Activated CD4-positive, alpha-beta memory T cell treated with anti-CD3 and anti-CD28 coated beads, Interleukin-2, amount 10 ng/mL, durations not matched to agents 7 days and 5 days (primary cell): ENCODE data around the gene CPZ. TPM values are rescaled to one million over a fixed set of nuclear protein-coding genes. Genes with fewer than 3 reads are reported as not detected.
A peak's percentile ranks its signal among the peaks of the same experiment; 100 is the strongest.

ENCODE experiments used
- CTCF ChIA-PET: fragments of 350-600 bp; sonication (Branson Sonifier 250); formaldehyde crosslinking; loops from one replicate; lab custom pipeline; 2021; ENCODE audit warnings: antibody characterized with exemption, inconsistent platforms; lab: Charles Lee
- POLR2A ChIA-PET: fragments of 350-600 bp; sonication (Branson Sonifier 250); formaldehyde crosslinking; loops from one replicate; lab custom pipeline; 2021; ENCODE audit warnings: antibody characterized with exemption; lab: Charles Lee
- DNase-seq: peaks from one replicate; pipeline ENCODE4 v3.0.0-alpha.2; 2020
- H3K27ac Mint-ChIP-seq: one replicate; pipeline ENCODE4 v1.8.0; 2021; ENCODE audit warnings: mild to moderate bottlenecking, mixed read lengths
- H3K27me3 Mint-ChIP-seq: one replicate; pipeline ENCODE4 v1.8.0; 2021; ENCODE audit warnings: mixed read lengths
- H3K36me3 Mint-ChIP-seq: one replicate; pipeline ENCODE4 v1.8.0; 2021; ENCODE audit warnings: low read depth, mixed read lengths
- H3K4me1 Mint-ChIP-seq: one replicate; pipeline ENCODE4 v1.8.0; 2021; ENCODE audit warnings: mixed read lengths
- H3K4me3 Mint-ChIP-seq: one replicate; pipeline ENCODE4 v1.8.0; 2021; ENCODE audit warnings: mild to moderate bottlenecking, mixed read lengths
- H3K9me3 Mint-ChIP-seq: one replicate; pipeline ENCODE4 v1.8.0; 2021; ENCODE audit warnings: mixed read lengths
- total RNA-seq, 2 experiments: library from RNA; stranded (reverse); gene quantifications; one replicate each; pipeline ENCODE4 v1.2.3, GENCODE V29; 2021

The CPZ gene
- total RNA-seq, 2 experiments from 2014 or later, result 0.48 to 0.75 TPM

DNA sequence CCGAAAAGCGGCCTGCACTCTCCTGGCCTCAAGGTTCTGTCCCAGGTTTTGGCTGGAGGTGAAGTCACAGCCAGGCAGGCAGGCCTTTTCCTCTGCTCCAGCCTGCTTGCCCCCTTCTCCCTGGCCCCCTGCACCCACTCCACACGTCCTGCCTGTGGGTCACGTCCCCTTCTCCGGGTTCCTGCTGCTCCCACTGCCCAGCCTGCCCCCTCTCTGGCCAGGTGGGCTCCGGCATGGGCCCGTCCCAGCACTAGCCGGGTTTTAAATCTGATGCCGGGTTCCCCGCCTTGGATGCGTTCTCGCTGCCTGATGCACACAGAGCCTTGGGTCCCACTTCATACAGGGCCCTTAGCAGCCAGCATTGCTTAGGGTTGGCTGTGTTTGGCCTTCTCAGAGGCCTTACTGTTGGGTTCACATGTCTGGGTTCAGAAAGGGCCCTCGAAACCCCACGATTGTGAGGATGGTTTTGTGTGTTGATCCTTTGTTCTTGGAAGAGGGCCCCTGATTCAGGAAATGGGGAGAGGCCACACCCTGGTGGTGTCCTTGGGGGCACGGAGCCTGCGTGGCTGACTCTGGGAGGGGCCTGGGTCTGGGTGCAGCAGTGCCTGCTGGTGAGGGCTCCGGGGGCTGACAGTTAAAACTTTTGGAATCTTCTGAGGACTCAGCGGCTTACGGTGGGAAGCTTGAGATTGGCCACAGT lies 6.0 kb downstream of the CPZ start:
- peaks cover 13% of the 10 kb centered on the region for H3K27me3 Mint-ChIP-seq
- H3K36me3 Mint-ChIP-seq, result no peaks in the 10 kb centered on the region
- peak overlapping the region; percentile 47 for H3K27ac Mint-ChIP-seq
- H3K4me1 Mint-ChIP-seq, result peaks cover 14% of the 10 kb centered on the region
- CTCF ChIA-PET, result no interaction called here
- DNase-seq, result no peak
- POLR2A ChIA-PET, result no interaction called here
- H3K9me3 Mint-ChIP-seq, result no peaks in the 10 kb centered on the region
- H3K4me3 Mint-ChIP-seq, result no peak overlapping the region

DNA sequence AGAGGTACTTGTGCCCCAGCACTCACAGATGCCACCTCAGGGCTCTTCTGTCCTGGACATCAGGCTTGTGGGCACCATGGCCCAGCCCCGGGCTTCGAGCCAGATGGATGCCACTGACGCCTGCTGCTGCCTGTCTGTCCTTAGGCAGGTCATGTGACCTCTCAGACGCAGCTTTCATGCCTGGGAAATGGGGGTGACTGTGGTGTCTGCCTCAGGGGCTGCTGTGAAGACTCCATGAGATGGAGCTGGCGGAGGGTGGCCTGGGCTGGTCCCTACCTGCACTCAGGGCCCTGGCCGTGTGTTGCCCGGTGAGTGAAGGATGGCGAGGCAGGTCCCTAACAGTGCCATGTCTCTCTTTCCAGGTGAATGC lies 6.5 kb downstream of the CPZ start:
- DNase-seq, result no peak
- Mint-ChIP-seq H3K9me3 (no peaks in the 10 kb centered on the region), H3K27me3 (peaks cover 7% of the 10 kb centered on the region), H3K27ac (peak overlapping the region; percentile 26), H3K4me1 (peaks cover 14% of the 10 kb centered on the region), H3K4me3 (peak overlapping the region; percentile 10), H3K36me3 (no peaks in the 10 kb centered on the region)
- CTCF ChIA-PET, result no interaction called here
- POLR2A ChIA-PET, result no interaction called here

DNA sequence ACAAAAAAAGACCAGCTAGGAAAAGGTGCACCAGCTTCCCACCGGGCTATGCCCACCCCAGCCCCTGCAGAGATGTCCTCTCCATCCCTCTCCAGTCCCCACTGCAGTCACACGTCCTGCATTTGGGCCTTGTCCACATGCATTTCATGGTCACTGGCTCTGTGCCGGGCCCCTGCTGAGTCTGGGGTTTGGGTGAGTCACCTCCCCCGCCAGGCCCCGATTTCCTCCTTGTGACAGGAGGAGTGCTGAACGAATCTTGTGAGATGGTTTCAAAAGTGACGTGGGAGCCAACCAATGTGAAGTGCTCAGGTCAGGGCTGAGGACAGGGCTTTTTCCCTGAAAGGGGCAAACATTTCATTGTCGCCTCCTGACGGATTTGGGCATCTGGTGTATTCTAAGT lies 7.1 kb downstream of the CPZ start:
- CTCF ChIA-PET, result no interaction called here

DNA sequence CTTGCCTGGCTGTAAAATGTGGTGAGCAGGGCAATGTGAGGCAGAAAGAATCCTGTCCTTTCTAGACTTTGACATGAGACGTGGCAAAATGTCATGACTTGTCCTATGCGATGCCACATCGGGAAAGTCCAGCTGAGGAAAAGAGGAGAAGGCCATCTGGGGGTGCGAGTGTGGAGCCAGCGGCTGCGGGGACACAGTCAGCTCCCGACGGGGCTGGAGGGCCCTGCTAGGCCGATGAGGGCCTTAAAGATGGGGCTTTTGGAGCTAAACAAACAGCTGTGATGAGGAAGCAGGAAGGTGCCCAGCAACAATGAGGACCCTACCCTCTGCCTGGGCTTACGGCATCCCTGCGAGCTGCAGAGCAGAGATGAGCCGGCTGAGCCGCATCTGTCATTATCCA lies 7.7 kb downstream of the CPZ start:
- POLR2A ChIA-PET, result no interaction called here
- Mint-ChIP-seq H3K36me3 (no peaks in the 10 kb centered on the region), H3K4me3 (no peak overlapping the region), H3K27ac (no peak overlapping the region), H3K9me3 (no peaks in the 10 kb centered on the region), H3K27me3 (peaks cover 3% of the 10 kb centered on the region), H3K4me1 (peaks cover 14% of the 10 kb centered on the region)
- CTCF ChIA-PET, result no interaction called here
- no peak for DNase-seq

More for the DNA sequence above, 7.1 kb downstream of the CPZ start:
- POLR2A ChIA-PET, result no interaction called here
- no peaks in the 10 kb centered on the region for H3K36me3 Mint-ChIP-seq
- peak; percentile 24 for DNase-seq
- no peaks in the 10 kb centered on the region for H3K9me3 Mint-ChIP-seq
- no peak overlapping the region for H3K27ac Mint-ChIP-seq
- peaks cover 14% of the 10 kb centered on the region for H3K4me1 Mint-ChIP-seq
- peaks cover 3% of the 10 kb centered on the region for H3K27me3 Mint-ChIP-seq
- H3K4me3 Mint-ChIP-seq, result no peak overlapping the region

DNA sequence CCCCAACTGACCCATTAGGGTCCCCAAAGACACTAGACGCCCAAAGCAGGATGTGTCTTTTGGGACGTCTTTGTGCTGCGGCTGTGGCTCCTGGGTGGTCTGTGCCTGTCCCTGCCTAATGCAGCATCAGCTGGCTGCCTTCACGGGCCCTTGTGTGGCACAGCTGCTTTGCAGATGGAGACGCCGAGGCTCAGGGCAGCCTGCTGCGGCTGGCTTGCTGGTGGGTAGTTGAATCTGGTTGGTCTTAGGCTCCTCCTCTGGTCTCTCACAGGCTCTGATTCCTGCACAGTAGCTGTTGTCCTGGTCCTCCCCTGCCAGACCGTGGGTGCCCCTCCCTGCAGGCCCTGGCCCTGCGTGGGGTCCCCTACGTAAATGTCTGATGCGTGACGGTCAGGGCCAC lies 8.1 kb downstream of the CPZ start:
- Mint-ChIP-seq H3K27ac (no peak overlapping the region), H3K9me3 (no peaks in the 10 kb centered on the region), H3K27me3 (peaks cover 3% of the 10 kb centered on the region), H3K4me1 (peaks cover 14% of the 10 kb centered on the region), H3K36me3 (no peaks in the 10 kb centered on the region), H3K4me3 (no peak overlapping the region)
- CTCF ChIA-PET, result no interaction called here
- POLR2A ChIA-PET, result no interaction called here
- DNase-seq, result no peak

DNA sequence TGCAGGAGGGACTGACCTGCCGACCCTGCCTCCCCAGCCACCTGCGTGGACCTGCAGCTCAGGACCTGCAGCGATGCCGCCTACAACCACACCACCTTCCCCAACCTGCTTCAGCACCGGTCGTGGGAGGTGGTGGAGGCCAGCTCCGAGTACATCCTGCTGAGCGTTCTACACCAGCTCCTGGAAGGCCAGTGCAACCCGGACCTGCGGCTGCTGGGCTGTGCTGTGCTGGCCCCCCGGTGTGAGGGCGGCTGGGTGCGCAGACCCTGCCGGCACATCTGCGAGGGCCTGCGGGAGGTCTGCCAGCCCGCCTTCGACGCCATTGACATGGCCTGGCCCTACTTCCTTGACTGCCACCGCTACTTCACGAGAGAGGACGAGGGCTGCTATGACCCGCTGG lies 8.5 kb downstream of the CPZ start:
- H3K36me3 Mint-ChIP-seq, result no peaks in the 10 kb centered on the region
- peaks cover 14% of the 10 kb centered on the region for H3K4me1 Mint-ChIP-seq
- DNase-seq, result no peak
- peaks cover 3% of the 10 kb centered on the region for H3K27me3 Mint-ChIP-seq
- ChIA-PET POLR2A (no interaction called here), CTCF (no interaction called here)
- no peak overlapping the region for H3K27ac Mint-ChIP-seq
- no peak overlapping the region for H3K4me3 Mint-ChIP-seq
- no peaks in the 10 kb centered on the region for H3K9me3 Mint-ChIP-seq

DNA sequence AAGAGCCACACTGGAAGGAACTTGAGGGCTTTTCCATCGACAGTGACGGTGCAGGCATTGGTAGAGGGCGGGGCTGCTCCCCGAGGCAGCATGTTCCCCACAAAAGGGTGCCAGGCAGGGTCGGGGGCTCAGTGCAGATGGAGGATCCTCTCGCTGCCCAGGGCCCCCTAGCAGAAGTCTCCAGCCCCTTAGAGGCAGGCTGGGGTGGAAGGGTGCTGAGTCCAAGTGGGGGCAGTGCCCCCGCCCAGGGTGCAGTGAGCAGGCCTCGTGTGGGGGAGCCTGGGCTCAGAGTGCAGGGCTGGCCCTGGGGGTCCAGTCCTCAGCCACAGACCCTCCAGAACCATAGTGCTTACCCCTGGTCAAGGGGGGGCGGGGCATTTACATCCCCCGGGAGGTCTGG lies 9.0 kb downstream of the CPZ start:
- no peak overlapping the region for H3K27ac Mint-ChIP-seq
- H3K27me3 Mint-ChIP-seq, result peaks cover 3% of the 10 kb centered on the region
- peaks cover 14% of the 10 kb centered on the region for H3K4me1 Mint-ChIP-seq
- H3K4me3 Mint-ChIP-seq, result no peak overlapping the region
- no peaks in the 10 kb centered on the region for H3K9me3 Mint-ChIP-seq
- H3K36me3 Mint-ChIP-seq, result no peaks in the 10 kb centered on the region
- ChIA-PET CTCF (no interaction called here), POLR2A (no interaction called here)
- DNase-seq, result no peak

DNA sequence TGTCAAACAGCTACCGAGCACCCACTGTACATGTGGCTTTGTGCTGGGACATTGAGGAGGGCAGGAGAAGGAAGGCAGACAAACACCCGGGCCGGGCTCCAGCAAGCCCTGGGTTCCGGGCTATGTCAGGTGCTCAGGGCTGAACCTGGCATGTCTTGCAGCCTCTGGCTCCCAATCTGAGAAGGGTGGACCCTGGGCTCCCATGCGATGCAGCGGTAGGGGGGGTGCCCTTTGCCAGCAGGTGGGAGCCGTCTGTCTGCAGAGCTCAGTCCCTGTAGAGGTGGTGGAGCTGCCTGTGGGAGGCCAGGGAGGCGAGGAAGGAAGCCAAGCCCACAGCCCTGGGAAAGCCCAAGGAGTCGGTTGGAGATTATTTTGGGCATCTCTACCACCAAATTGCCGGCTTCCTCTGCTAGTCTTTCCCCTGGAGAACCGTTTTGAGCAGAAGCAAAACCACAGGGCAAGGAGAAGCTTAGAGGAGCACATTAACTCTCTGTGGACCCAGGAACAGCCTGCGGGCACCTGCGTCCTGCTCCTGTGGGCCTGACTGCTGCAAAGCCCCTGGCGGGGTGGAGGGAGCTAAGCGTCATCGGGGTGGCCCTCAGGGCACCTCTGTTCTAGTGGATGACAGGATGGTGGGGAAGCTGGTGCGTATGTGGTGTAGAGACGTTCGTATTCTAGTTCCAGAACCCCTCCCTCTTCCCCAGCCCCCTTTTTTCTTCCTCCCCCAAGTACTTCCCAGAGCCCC lies 10.3 kb downstream of the CPZ start:
- ChIA-PET CTCF (no interaction called here), POLR2A (no interaction called here)
- no peak for DNase-seq
- Mint-ChIP-seq H3K4me3 (no peak overlapping the region), H3K27me3 (peaks cover 3% of the 10 kb centered on the region), H3K36me3 (no peaks in the 10 kb centered on the region), H3K4me1 (peaks cover 14% of the 10 kb centered on the region), H3K27ac (no peak overlapping the region), H3K9me3 (no peaks in the 10 kb centered on the region)

DNA sequence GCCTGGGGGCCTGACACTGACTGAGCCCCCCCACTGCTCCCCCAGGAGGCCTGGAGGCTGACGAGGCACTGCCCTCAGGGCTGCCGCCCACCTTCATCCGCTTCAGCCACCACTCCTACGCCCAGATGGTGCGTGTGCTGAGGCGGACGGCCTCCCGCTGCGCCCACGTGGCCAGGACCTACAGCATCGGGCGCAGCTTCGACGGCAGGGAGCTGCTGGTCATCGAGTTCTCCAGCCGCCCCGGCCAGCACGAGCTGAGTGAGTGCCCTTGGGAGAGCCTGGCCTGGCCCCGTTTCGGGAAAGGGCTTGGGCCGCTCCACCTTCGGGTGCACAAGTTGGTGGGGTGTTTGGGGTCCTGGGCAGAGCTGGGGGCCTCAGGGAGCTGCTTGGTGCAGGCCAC lies 11.4 kb downstream of the CPZ start:
- H3K27ac Mint-ChIP-seq, result no peak overlapping the region
- peaks cover 9% of the 10 kb centered on the region for H3K4me1 Mint-ChIP-seq
- no peaks in the 10 kb centered on the region for H3K36me3 Mint-ChIP-seq
- no peak overlapping the region for H3K4me3 Mint-ChIP-seq
- CTCF ChIA-PET, result no interaction called here
- POLR2A ChIA-PET, result no interaction called here
- no peak for DNase-seq
- peaks cover 3% of the 10 kb centered on the region for H3K27me3 Mint-ChIP-seq
- no peaks in the 10 kb centered on the region for H3K9me3 Mint-ChIP-seq

DNA sequence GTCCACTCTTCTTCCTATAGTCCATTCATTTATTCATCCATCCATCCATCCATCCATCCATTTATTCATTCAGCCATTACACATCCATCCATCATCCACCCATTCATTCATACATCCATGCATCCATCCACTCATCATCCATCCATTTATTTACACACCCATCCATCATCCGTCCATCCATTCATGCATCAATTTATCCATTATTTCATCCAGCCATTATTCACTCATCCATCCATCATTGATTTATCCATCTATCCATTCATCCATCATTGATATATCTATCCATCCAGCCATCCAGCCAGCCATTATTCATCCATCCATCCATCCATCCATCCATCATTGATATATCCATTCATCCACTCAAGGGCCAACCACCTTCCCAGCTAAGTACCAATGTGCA lies 12.7 kb downstream of the CPZ start:
- DNase-seq, result no peak
- no peak overlapping the region for H3K27ac Mint-ChIP-seq
- ChIA-PET CTCF (no interaction called here), POLR2A (no interaction called here)
- peaks cover 6% of the 10 kb centered on the region for H3K27me3 Mint-ChIP-seq
- no peaks in the 10 kb centered on the region for H3K36me3 Mint-ChIP-seq
- no peak overlapping the region for H3K4me3 Mint-ChIP-seq
- H3K4me1 Mint-ChIP-seq, result no peaks in the 10 kb centered on the region
- H3K9me3 Mint-ChIP-seq, result no peaks in the 10 kb centered on the region

DNA sequence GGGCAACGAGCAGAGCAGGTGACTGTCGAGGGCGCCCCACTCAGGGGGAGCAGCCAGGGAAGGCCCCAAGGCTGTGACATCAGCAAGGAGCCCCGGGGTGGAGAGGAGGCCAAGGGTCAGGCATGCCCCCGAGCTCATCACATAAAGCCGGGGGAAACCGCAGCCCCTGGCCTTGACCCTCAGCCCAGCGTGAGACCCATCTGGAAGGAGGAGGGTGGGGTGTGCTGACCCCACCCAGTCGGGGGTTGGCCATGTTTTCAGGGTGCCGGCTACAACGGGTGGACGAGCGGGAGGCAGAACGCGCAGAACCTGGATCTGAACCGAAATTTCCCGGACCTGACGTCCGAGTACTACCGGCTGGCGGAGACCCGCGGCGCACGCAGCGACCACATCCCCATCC lies 13.9 kb downstream of the CPZ start:
- Mint-ChIP-seq H3K4me3 (no peak overlapping the region), H3K27ac (no peak overlapping the region)
- CTCF ChIA-PET, result no interaction called here

DNA sequence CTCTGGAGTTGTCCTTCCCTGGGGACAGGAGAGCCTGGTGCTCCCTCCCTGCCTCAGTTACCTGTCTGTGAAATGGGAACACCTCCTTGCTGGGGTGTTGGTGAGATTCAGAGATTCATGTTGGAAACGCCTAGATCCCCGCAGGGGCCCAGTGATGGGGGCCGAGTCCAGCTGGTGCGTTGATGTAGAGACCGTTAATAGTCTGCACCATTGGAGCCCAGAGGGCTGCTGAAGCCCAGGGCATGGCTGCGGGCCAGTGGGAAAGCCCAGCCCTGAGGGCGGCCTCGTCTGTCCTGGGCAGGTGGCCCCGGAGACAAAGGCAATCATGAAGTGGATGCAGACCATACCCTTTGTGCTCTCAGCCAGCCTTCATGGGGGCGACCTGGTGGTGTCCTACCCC lies 14.4 kb downstream of the CPZ start:
- no peak overlapping the region for H3K27ac Mint-ChIP-seq
- no peaks in the 10 kb centered on the region for H3K36me3 Mint-ChIP-seq
- POLR2A ChIA-PET, result no interaction called here
- H3K4me3 Mint-ChIP-seq, result no peak overlapping the region
- H3K27me3 Mint-ChIP-seq, result peaks cover 6% of the 10 kb centered on the region
- H3K9me3 Mint-ChIP-seq, result no peaks in the 10 kb centered on the region
- CTCF ChIA-PET, result interaction anchor here (0.6 to 1.2 kb wide), 3 partner anchors 10 to 310 kb away, joined by 3 read pairs; no protein-coding TSS in a partner anchor
- DNase-seq, result no peak
- H3K4me1 Mint-ChIP-seq, result no peaks in the 10 kb centered on the region

More for the DNA sequence above, 13.9 kb downstream of the CPZ start:
- Mint-ChIP-seq H3K36me3 (no peaks in the 10 kb centered on the region), H3K27me3 (peaks cover 6% of the 10 kb centered on the region), H3K4me1 (no peaks in the 10 kb centered on the region), H3K9me3 (no peaks in the 10 kb centered on the region)
- DNase-seq, result no peak
- POLR2A ChIA-PET, result no interaction called here

DNA sequence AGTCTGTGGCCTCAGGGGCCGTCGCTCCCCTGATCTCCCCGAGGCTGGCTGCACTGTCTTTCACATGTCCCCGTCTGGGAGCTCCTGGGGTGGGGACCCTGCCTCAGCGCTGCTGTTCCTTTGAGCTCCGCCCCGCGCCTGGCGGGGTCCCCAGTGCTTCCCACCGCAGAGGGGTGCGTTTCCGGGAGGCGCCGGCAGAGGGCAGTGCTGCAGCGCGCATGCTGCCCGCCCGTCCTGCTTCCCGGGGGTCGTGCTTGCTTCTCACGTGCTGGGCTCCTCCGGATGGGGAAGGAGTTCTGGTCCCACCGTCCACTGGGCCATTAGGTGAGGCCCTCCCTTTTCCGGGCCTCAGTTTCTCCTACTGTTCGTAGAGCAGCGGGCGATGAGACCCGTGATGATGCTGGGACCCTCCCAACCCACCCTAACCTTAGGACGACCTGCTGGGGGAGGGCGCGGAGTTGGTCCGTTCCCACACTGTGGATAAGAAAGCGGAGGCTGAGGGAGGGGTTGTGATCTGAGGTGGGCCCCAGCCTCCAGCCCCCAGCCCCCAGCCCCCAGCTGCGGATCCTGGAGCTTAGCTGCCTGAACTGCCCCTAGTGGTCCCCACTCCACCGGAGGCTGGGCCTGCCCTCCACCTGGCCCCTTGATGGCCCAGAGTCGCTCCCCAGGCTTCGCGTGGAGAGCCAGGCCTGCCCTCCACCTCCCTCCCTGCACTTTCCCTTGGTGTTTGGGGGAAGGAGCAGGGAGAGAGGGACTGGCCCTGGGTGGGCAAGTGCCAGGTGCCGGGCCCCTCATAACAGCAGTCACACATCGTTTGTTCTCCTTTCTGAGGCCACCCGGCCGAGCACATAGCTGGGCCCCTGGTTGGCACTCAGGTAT lies 15.3 kb downstream of the CPZ start:
- ChIA-PET POLR2A (no interaction called here), CTCF (interaction anchor here (0.6 to 1.2 kb wide), 3 partner anchors 11 to 309 kb away, joined by 3 read pairs; no protein-coding TSS in a partner anchor)
- Mint-ChIP-seq H3K27me3 (peaks cover 3% of the 10 kb centered on the region), H3K27ac (no peak overlapping the region), H3K4me3 (no peak overlapping the region), H3K9me3 (no peaks in the 10 kb centered on the region), H3K4me1 (no peaks in the 10 kb centered on the region), H3K36me3 (no peaks in the 10 kb centered on the region)
- DNase-seq, result peak; percentile 32
